ENCODE data around the gene DDX46.

GRCh38 chr5:134738133-134738962, 20.2 kb upstream of the DDX46 start, which contains the start of gene CAMLG:
- TF ChIP-seq CTCF (IDR thresholded peaks at IDR 0.05; ENCODE audit: control extremely low read depth in 1 of 3, insufficient read depth in 1 of 3, low read depth in 1 of 3, low read length in 3 of 3) = peak; percentile 63 to 83 (median 72)
- TF ChIP-seq RFX5 (IDR thresholded peaks at IDR 0.05; ENCODE audit: borderline replicate concordance, low read depth, low read length) = no peak
- no peak for TF ChIP-seq GABPA (IDR thresholded peaks at IDR 0.05; ENCODE audit: borderline replicate concordance, insufficient read depth, low read length)
- TF ChIP-seq BACH1 (IDR thresholded peaks at IDR 0.05; ENCODE audit: low read length) = peak; percentile 89
- peak; percentile 65 to 84 for TF ChIP-seq POLR2A (IDR thresholded peaks at IDR 0.05; ENCODE audit: control extremely low read depth in 1 of 2, low read depth in 2 of 2, low read length in 2 of 2)
- TF ChIP-seq CHD2 (IDR thresholded peaks at IDR 0.05; ENCODE audit: low read length) = no peak
- peak; percentile 98 for TF ChIP-seq CREB1 (IDR thresholded peaks at IDR 0.05)
- TF ChIP-seq POLR2AphosphoS5 (IDR thresholded peaks at IDR 0.05; ENCODE audit: low read depth, low read length) = peak; percentile 66; the same call in 1 of the 2 replicates
- no peak for TF ChIP-seq EGR1 (IDR thresholded peaks at IDR 0.05; ENCODE audit: borderline replicate concordance, low read depth, low read length)
- TF ChIP-seq, protein P1, sequence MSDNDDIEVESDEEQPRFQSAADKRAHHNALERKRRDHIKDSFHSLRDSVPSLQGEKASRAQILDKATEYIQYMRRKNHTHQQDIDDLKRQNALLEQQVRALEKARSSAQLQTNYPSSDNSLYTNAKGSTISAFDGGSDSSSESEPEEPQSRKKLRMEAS (IDR thresholded peaks at IDR 0.05) = peak; percentile 98
- TF ChIP-seq EZH2 (IDR thresholded peaks at IDR 0.05; ENCODE audit: low read depth, low read length, severe bottlenecking) = no peak
- peak; percentile 100 for TF ChIP-seq YY1 (IDR thresholded peaks at IDR 0.05; ENCODE audit: low read depth, low read length)
